ENCODE measurements around the gene SERPINB2.

- no peak for TF ChIP-seq ZNF274 (IDR thresholded peaks at IDR 0.05; ENCODE audit: low read depth, low read length)
- TF ChIP-seq SUZ12 (IDR thresholded peaks at IDR 0.05; ENCODE audit: extremely low read depth, insufficient read depth, insufficient read length): no peak
- no peak for TF ChIP-seq YY1 (IDR thresholded peaks at IDR 0.05; ENCODE audit: insufficient read depth, insufficient read length)
Observed at GRCh38 chr18:63889626-63890025, 2.1 kb downstream of the SERPINB2 start.
